HUDEP-2 (cell line): ENCODE results near the gene OR8B3.
A peak's percentile ranks its signal among the peaks of the same experiment; 100 is the strongest.
"Not testable (repeated sequence)": the region's sequence is repeated elsewhere in the genome, so short reads cannot be mapped to it uniquely, and the experiment has no call there.

Source experiments
- DNase-seq, 76 experiments: peaks; one replicate each; lab custom pipeline; 2025; ENCODE audit not compliant: unreplicated experiment in 76 of 76; lab: John Stamatoyannopoulos, UW

OR8B3 gene, protein sequence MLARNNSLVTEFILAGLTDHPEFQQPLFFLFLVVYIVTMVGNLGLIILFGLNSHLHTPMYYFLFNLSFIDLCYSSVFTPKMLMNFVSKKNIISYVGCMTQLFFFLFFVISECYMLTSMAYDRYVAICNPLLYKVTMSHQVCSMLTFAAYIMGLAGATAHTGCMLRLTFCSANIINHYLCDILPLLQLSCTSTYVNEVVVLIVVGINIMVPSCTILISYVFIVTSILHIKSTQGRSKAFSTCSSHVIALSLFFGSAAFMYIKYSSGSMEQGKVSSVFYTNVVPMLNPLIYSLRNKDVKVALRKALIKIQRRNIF

DNA sequence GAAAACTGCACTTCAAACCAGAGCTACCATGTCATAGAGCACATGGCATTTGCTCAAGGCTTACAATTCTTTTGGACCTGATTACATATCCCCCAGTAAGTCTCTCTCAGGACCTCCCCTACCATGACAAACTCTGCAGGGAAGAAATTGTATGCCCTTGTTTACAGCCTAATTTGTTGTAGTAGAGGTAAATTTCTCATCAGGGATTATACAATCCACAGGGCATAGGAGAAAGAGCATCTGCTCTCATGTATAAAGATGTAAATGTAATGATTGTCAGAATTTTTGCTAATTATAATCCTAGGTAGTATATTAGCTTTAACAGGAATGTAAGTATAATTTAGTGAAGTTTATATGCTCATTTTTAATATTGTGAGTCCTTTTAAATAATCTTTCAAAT lies at the start of gene OR8B3:
TSS of gene OR8B3 (minus strand) at position 101 of the 400 bp plus-strand sequence. CDS start 1,673 bp downstream, outside the sequence.
- DNase-seq = no peak

DNA sequence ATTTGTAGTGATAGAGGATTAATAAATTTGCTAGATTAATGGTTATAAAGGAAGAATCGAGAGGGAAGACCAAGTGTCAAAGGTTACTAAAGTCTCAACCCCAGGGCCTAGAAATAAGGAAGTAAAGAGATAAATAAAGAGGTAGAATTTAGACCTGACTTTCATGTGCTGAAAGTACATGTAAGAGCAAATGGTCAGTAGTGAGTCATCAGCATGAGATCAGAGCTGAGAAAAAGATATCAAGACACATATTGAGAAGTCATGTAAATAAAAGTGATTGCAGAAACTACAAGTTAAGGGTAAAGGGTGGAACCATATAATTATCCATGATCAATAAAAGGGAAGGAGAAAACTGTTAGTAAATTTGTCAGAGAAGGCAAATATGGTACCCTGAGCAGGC lies 48.1 kb upstream of the OR8B3 start:
- DNase-seq = no peak

GRCh38 chr11:124445646-124446150 lies 46.9 kb upstream of the OR8B3 start, which contains the start of gene OR8B8:
Gene OR8B8 (minus strand): TSS chr11:124445696. CDS start chr11:124441085, 4,611 bp downstream.
- DNase-seq = no peak

- DNase-seq = no peak
Measured at GRCh38 chr11:124442847-124443246, 44.0 kb upstream of the OR8B3 start.

GRCh38 chr11:124442442-124442841 lies 43.6 kb upstream of the OR8B3 start:
- no peak for DNase-seq

- no peak for DNase-seq
Measured at GRCh38 chr11:124441519-124441918, 42.7 kb upstream of the OR8B3 start.

DNA sequence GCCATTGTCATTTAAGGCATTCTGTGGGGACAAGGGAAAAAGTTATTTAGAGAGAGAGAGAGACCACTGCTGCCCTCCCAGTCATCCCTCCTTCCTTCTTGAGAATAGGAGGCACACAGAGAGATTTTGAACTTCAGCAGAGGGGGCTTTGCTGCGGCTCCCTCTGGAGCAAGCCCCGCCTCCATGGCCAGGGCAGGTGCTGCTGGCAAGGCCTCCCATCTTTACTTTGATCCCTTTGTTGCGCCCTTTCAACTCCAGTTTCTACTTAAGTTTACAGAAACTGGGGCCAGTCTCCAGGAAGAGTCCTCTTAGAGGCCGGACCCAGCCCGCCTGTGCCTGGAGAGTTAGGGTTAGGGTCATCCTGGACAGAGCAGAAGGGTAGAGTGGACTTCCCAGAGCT lies 42.3 kb upstream of the OR8B3 start:
- no peak for DNase-seq

DNA sequence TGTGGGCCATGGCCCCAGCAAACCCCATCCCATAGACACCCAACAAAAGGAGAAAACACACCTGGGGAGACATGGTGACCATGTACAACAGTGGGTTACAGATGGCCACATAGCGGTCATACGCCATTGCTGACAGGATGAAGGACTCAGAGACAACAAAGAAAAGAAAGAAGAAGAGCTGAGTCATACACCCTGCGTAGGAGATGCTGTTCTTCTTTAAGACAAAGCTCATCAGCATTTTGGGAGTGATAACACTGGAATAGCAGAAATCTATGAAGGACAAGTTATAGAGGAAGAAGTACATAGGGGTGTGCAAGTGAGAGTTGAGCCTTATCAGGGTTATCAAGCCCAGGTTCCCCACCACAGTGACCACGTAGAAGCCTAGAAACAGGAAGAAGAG lies 41.8 kb upstream of the OR8B3 start:
- no peak for DNase-seq

- DNase-seq = no peak
Measured at GRCh38 chr11:124434699-124435098, 35.9 kb upstream of the OR8B3 start.

DNA sequence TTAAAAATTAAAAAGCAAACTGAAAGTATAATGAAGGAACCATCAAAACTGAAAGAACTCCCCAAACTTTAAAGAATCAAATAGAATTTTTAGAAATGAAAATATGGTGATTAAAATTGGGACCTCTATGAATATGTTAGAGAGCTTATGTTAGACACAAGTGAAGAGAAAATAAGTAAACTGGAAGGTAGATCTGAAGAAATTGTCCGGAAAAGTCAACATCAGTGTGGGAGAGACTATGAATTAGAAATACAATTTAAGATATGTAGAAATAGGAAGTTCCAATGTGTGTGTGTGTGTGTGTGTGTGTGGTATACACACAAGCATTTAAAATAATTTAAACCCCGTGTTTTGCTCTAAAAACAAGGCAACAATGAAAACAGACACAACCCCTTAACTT lies 30.8 kb upstream of the OR8B3 start:
- no peak for DNase-seq

GRCh38 chr11:124424384-124424921 lies 25.6 kb upstream of the OR8B3 start, which contains the start of gene OR8B4:
Gene OR8B4 (minus strand): TSS chr11:124424871. CDS start chr11:124424871, 0 bp downstream.
- DNase-seq = no peak

GRCh38 chr11:124421043-124421442 lies 22.2 kb upstream of the OR8B3 start:
- DNase-seq = no peak

DNA sequence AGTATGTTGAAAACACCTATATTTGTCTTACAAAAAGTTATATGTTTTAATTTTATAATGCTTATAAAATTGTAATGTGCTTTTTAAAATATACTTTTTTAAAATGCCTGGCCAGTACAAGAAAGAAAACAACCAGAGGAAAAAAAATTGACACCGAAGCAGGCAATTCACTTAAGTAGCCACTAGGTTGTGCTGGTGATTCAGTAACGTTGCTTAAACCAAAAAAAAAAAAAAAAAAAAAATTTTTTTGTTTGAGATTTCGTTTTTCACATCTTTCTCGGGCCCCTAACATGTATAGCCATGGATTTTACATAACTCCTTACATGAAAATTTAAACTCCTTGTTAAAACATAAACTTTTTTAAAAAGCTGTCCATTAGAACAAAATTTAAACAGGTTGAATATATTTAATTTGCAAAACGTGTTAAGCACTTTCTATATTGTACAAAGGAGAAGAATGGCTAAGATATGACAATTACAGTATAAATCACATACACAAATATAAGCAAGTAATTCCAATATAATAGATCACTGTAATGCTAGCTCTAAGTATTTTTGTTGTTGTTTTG lies 16.6 kb upstream of the OR8B3 start:
- peak in 2 of 76 experiments; percentile 5 to 20 for DNase-seq

- DNase-seq = no peak
Measured at GRCh38 chr11:124409906-124410305, 11.1 kb upstream of the OR8B3 start.

GRCh38 chr11:124405581-124405980 lies 6.8 kb upstream of the OR8B3 start:
- no peak for DNase-seq

GRCh38 chr11:124403186-124403585 lies 4.4 kb upstream of the OR8B3 start:
- DNase-seq = not testable (repeated sequence)

GRCh38 chr11:124402326-124402922 lies 3.6 kb upstream of the OR8B3 start:
- peak in 61 of 76 experiments; percentile 2 to 68 (median 36) for DNase-seq

DNA sequence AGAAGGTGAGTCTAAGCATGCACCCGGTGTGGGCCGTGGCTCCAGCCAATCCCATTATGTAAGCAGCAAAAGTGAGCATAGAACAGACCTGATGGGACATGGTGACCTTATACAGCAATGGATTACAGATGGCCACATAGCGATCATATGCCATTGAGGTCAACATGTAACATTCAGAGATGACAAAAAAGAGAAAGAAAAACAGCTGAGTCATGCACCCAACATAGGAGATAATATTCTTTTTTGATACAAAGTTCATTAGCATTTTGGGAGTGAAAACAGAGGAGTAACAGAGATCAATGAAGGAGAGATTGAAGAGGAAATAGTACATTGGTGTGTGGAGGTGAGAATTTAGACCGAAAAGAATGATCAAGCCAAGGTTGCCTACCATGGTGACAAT lies 2.0 kb downstream of the OR8B3 start:
- not testable (repeated sequence) for DNase-seq

DNA sequence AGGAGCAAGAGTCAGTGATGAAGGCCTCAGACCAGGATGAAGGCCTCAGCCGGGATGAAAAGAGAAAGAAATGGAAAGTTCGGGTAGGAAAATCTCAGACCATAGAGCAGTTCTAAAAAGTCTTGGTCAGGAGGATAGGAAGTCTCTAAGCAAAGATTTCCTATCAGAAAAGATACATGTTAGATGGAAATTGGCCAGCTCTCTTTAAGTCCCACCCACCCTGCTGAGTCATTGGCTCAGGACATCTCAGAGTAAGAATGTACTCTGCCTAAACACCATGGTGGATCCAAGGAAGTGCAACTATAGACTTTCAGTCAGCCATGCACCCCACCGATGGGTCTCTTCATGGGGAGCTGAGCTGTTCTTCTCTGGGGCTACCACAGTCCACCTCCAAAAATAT lies 4.4 kb downstream of the OR8B3 start:
- DNase-seq = peak in 16 of 76 experiments; percentile 1 to 34 (median 15)

DNA sequence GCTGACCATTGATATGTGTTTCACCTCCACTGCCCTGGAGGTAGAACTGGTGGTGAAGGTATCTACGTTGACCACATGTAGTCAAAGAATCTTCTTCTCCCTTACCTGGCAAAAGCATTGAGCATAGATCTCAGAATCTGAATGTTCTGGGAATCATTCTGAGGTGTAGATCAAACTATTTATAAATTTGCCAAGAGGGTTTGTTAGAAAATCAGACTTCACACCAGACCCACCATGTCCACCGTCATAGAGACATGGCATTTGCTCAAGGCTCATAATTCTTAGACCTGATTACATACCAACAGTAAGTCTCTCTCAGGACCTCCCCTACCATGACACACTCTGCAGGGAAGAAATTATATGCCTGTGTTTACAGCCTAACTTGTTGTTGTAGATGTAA lies 14.4 kb downstream of the OR8B3 start, which contains the start of gene OR8B2:
TSS of gene OR8B2 (minus strand) at position 101 of the 400 bp plus-strand sequence. CDS start 1,156 bp downstream, outside the sequence.
- DNase-seq = no peak

- DNase-seq = not testable (repeated sequence)
Measured at GRCh38 chr11:124382857-124383256, 16.0 kb downstream of the OR8B3 start.
